ENCODE results near the gene ABCA12. TPM values are rescaled to one million over a fixed set of nuclear protein-coding genes. Genes with fewer than 3 reads are reported as not detected.
A peak's percentile ranks its signal among the peaks of the same experiment; 100 is the strongest.

The ABCA12 gene
- total and polyA plus RNA-seq, 8 donors, result 0.03 to 0.58 (median 0.15) TPM

DNA sequence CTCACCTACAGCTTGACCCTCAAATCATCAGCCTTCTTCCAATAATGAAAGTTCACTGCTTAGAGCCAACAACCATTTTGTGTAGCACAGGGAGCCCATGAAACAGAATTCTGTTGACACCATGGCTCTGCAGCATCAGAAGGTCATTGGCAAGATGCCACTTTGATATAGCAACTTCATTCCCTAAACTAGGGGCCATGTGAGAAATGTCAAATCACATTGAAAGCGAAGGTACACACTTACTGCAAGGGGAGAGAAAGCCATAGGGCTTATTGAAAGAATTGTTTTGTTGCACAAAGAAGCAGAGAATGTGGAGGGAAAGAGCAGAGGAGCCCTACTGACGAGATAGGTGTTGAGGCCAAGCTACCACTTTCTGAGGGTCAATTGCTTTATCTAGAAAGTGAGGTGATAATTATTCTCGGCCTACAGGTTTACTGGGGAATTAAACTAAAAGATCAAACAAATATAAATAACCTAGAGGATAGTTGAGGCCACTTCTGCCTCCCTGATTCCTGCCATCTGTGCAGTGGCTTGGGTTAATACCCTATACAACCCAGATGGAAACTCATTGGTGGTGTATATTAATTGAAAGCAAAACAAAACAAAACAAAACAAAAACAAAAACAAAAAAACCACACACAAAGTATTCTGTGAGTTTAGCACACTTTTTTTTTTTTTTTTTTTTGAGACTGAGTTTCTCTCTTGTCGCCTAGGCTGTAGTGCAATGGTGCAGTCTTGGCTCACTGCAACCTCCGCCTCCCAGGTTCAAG lies 5.9 kb upstream of the ABCA12 start:
- Histone ChIP-seq H3K36me3 (no peaks in the 10 kb centered on the region), H3K4me3 (no peak overlapping the region), H3K27ac (no peak overlapping the region), H3K27me3 (no peaks in the 10 kb centered on the region), H3K4me1 (no peaks in the 10 kb centered on the region), H3K9me3 (no peaks in the 10 kb centered on the region)
- intact Hi-C loops (cut with DNase I), result no loop called here
- TF ChIP-seq, protein P1, sequence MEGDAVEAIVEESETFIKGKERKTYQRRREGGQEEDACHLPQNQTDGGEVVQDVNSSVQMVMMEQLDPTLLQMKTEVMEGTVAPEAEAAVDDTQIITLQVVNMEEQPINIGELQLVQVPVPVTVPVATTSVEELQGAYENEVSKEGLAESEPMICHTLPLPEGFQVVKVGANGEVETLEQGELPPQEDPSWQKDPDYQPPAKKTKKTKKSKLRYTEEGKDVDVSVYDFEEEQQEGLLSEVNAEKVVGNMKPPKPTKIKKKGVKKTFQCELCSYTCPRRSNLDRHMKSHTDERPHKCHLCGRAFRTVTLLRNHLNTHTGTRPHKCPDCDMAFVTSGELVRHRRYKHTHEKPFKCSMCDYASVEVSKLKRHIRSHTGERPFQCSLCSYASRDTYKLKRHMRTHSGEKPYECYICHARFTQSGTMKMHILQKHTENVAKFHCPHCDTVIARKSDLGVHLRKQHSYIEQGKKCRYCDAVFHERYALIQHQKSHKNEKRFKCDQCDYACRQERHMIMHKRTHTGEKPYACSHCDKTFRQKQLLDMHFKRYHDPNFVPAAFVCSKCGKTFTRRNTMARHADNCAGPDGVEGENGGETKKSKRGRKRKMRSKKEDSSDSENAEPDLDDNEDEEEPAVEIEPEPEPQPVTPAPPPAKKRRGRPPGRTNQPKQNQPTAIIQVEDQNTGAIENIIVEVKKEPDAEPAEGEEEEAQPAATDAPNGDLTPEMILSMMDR (IDR thresholded peaks at IDR 0.05), result no peak
- ATAC-seq (no peak), DNase-seq (no peak)

DNA sequence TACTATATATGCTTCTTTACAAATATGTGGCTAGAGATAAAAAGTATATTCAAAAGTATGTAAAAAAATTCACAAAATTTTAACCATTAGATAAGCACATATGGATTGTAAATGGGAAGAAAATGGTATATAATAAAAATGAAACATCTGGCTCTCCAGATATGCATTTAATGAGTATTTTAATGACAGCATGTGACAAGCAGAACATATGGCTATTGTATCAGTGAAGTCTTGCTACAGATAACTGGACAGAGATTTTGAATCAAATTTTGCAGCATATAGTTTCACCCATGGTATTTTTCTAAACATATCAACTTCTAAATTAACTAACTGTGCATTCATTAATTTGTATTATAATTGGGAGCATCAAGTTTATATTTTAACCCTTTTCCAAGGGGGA lies 5.0 kb upstream of the ABCA12 start:
- DNase-seq (no peak), ATAC-seq (no peak)
- no peaks in the 10 kb centered on the region for H3K9me3 ChIP-seq
- intact Hi-C loops (cut with DNase I), result no loop called here
- TF ChIP-seq, protein P1 (IDR thresholded peaks at IDR 0.05), result no peak
- no peaks in the 10 kb centered on the region for H3K4me1 ChIP-seq
- no peak overlapping the region for H3K4me3 ChIP-seq
- H3K27ac ChIP-seq, result no peak overlapping the region
- H3K36me3 ChIP-seq, result no peaks in the 10 kb centered on the region
- no peaks in the 10 kb centered on the region for H3K27me3 ChIP-seq

DNA sequence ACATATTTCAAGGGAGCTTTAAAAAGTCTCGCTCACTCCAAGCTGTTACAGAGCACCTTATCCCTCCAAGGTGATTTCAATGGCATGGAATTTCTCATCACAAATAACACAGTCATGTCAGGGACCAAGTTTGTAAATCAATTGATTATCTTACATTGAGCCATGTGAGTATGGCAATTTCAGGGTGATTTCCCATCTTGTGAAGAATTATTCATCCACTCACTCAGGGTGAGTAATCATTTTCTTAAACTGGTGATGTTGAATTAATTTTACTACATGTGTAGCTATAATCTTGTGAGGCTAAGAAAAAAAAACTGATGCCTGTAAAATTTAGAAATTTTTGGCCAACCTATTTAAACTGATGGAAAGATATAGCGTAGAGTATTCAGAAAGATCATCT lies 3.3 kb upstream of the ABCA12 start:
- ATAC-seq (no peak), DNase-seq (no peak)
- no peaks in the 10 kb centered on the region for H3K36me3 ChIP-seq
- no peaks in the 10 kb centered on the region for H3K27me3 ChIP-seq
- intact Hi-C loops (cut with DNase I), result no loop called here
- H3K4me1 ChIP-seq, result no peaks in the 10 kb centered on the region
- no peak overlapping the region for H3K4me3 ChIP-seq
- no peaks in the 10 kb centered on the region for H3K9me3 ChIP-seq
- H3K27ac ChIP-seq, result no peak overlapping the region
- TF ChIP-seq, protein P1 (IDR thresholded peaks at IDR 0.05), result no peak

DNA sequence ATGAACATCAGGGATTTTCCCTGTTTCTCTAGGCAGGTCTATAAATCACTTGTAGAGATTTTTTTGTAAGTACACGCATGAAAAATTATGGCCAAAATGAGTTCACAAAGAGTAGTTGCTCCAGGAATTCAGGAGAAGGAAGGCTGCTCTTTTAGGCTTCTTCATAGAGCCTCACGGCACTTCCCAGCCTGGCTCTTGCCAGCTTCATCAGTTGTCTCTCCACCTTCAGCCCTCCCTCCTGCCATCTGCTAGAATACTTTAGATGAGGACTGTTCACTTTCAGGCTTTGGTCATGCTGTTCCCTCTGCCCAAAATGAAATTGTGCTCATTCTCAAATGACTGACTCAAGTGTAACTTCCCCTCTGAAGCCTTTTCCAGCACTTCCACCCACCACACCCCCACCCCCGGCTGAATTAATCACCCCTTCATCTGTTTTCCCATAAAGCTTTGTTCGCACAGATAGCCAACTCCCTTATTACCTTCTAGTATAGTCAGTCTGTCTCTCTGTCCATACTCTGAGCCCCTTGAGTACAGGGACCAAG lies 1.8 kb upstream of the ABCA12 start:
- TF ChIP-seq, protein P1 (IDR thresholded peaks at IDR 0.05), result no peak

DNA sequence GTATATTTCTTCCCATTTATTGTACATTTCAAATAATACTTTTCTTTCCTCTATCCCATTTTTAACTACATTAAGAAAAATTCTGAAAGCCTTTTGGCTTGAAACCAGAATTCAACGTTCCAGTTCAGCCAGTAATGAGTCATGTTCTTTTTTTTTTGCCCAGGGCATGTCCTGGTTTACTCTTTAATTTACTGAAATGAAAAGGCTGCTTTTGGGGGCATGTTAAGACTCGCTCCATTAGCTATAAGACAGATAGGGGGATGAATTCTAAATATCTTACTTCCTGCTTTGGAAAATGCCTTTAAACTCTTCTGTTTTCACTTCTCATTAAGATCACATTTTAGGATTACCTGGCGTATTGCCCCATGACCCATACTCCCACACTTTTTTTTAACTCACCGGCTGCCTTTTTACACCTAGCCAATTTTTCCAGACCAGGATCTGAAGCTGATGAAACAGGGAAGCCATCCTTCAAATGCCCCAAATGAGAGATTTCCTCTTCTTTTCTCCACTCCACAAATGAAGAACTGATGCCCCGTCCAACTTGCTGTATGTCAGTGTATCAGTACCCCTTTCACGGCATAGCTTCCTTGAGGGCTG lies 585 bp downstream of the ABCA12 start:
- ATAC-seq (peak; percentile 62), DNase-seq (no peak)
- H3K4me1 ChIP-seq, result no peaks in the 10 kb centered on the region
- TF ChIP-seq, protein P1 (IDR thresholded peaks at IDR 0.05), result no peak
- peak overlapping the region in 1 of 2 donors; percentile 45 for H3K27ac ChIP-seq
- H3K4me3 ChIP-seq, result no peak overlapping the region
- H3K27me3 ChIP-seq, result no peaks in the 10 kb centered on the region
- no peaks in the 10 kb centered on the region for H3K36me3 ChIP-seq
- H3K9me3 ChIP-seq, result peaks cover 0 to 4% of the 10 kb centered on the region in 2 donors
- intact Hi-C loops (cut with DNase I), result no loop called here

More for the DNA sequence above, 1.8 kb upstream of the ABCA12 start:
- Histone ChIP-seq H3K9me3 (no peaks in the 10 kb centered on the region), H3K27ac (no peak overlapping the region), H3K36me3 (no peaks in the 10 kb centered on the region), H3K4me1 (no peaks in the 10 kb centered on the region), H3K4me3 (no peak overlapping the region), H3K27me3 (no peaks in the 10 kb centered on the region)
- intact Hi-C loops (cut with DNase I), result no loop called here
- no peak for DNase-seq
- ATAC-seq, result no peak

Data from left lung (tissue), 10 donors.